Right kidney (tissue), 1 donor: ENCODE data around the gene GDA.
"Not testable (repeated sequence)": the region's sequence is repeated elsewhere in the genome, so short reads cannot be mapped to it uniquely, and the experiment has no call there.

Experiments used
- DNase-seq: peaks from one replicate; pipeline ENCODE4 v3.0.0-alpha.2; 2016

Gene GDA

DNA sequence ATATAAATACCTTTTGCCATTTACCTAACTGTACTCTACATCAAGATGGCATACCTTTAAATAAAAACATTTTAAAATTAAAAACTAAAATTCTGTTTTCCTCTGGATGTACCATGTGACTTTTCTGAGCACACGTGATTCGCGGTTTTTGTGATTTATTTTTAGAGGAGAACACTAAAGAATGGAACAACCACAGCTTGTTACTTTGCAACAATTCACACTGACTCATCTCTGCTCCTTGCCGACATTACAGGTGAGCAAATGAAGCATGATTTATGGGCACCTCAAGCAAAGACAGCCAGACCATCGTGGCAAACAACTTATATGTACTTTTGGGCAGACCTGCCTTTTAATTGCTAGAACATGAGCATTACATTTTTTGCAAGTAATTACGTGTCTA lies 61.3 kb downstream of the GDA start:
- no peak for DNase-seq

- DNase-seq: no peak
Measured at GRCh38 chr9:72211047-72211446, 61.8 kb downstream of the GDA start.

DNA sequence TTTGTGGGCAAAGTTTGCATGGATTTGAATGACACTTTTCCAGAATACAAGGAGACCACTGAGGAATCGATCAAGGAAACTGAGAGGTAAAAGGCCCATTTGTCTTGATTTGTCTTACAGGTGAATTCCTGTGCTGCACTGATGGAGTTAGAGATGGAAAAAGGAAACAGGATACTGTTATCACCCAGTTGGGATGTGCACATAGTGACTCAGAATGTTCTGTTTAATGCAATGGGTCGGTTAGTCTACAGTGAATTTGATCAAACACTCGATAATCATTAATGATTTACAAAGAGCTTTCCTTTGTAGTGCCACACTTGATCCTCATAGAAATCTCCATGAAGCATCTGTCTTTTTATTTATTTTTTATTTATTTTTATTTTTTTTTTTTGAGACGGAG lies 64.7 kb downstream of the GDA start:
- no peak for DNase-seq

DNA sequence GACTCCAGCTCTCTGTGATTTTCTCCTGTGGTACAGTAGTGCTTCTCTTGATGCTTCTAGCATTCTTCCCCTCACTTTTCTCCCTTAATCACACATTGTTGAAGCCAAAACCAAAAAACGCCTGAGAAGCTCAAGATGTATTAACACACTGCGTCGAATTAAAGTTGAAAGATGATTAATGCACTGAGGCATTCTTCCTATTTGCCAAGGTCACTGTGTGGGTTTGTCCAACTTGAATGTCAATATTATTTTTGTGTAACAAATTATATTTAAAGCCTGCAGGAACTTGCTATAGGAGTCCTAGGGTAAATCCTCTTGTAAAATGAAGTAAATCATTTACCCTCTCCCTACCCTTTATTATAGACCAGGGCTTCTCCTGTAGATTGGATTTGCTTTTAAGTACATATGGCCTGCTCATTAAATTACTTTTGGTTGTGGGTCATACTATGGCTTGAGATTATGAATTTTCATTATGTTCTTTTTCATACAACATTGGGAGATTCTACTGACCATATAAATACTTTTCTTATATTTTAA lies 68.1 kb downstream of the GDA start:
- DNase-seq: no peak

- no peak for DNase-seq
Measured at GRCh38 chr9:72220589-72220988, 71.3 kb downstream of the GDA start.

DNA sequence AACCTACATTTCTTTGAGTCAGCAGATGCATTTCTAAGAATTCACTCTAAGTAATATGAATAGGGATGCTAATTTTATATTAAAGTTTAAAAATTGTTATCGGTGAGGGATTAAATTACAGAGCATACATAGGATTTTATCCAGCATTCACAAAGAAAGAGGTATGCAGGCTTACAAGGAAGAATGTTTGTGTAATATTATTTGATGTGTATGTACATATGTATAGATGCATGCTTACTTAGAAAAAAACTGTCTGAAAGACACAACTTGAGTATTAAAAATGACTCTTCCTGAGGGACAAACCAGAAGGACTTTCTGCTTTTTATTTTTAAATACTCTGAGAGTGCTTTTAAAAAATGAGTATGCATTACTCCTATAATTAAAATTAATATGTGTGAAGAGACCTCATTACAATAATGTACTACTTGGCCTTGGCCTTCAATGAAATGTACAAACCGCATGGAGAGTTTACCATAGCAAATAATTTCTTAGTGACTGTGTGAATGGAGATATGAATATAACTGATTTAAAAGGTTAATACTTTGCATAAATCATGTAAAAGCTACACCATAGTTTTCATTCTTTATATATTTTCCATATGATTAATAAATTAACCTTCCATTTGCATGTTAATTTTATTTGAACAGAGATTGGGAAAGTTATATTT lies 77.0 kb downstream of the GDA start:
- no peak for DNase-seq

- DNase-seq: no peak
Measured at GRCh38 chr9:72228282-72228681, 79.0 kb downstream of the GDA start.

- DNase-seq: no peak
Measured at GRCh38 chr9:72232778-72233177, 83.5 kb downstream of the GDA start.

GRCh38 chr9:72247549-72247948 lies 98.3 kb downstream of the GDA start:
- no peak for DNase-seq

- no peak for DNase-seq
Measured at GRCh38 chr9:72251589-72251988, 102.3 kb downstream of the GDA start.

DNA sequence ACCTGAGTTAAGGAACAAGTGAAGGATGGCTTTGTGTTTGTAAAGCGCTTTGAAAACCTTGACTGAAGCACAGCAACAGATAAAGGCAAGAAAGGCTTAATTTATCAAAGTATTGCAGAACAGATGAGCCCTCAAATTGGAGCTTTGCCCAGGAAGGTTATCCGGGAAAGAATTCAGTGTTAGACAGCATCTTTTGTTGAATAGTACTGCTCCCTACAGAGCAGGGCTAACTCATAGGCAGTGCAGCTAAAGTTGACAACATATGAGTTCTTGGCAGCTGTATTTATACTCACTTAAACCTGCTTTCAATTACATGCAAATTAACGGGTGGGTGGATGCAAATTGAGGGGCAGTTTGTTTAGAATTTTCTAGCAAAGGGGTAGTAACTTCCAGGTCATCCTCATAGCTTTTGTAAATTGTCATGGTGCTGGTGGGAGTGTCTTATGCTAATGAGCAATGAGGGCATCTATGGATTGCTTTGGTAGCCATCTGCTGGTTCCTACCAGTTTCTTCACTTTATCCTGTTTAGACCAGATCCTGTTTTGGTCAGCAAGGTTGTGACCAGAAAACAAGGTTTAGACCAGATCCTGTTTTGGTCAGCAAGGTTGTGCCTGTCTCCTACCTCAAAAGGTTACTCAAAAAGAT lies 105.8 kb downstream of the GDA start:
- DNase-seq: no peak

DNA sequence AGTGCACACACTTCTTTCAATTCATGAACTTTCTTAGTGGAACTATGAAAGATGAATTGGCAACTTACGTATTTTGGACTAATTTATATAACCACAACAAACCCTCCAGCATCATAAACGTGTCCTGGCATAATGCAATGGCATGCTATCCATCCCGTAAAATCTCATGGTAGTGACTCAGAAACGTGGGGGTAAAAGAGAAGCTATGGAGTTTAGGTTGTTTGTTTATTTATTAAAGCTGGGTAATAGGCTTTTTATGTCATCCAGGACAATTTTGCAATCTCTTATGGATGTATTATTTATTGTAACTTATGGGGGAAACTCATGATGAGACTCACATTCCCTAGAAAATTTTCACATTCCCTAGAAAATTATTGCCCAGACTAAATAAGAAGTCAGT lies 106.3 kb downstream of the GDA start:
- no peak for DNase-seq

DNA sequence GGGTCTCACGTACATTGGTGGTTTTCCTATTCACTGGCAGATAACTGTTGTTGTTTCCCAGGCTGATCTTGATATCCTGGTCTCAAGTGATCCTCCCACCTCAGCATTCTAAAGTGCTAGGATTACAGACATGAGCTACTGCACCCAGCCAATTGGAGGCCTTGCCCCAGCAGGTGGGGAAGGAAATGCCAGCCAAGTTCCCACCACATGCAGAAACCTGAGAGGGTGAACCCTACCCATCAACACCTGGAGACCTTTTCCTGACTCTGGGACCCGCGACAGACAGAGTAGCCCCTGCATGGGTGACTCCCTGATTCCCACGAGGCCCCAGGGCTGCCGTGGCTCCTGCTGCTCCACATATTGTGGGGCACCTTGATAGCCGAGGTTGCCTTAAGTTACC lies 107.7 kb downstream of the GDA start:
- no peak for DNase-seq

GRCh38 chr9:72257814-72258213 lies 108.6 kb downstream of the GDA start:
- DNase-seq: no peak

DNA sequence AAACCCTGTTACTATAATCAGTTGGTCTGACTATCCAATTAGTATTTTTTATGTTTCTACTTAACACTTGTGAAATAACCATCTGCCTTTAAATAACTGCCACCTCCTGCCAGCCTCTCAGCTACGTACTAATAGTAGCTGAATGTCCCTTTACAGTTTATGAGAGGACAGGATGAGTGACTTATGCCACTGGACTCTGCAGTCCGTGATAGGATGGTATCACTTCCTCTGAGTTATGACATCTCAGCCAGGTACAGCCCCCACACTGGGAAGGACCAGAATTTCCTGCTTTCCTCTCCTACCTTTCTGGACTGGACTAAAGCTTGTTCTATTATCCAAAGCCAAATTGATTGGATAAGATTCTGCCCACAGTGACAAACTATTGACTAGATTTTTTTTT lies 112.8 kb downstream of the GDA start:
- no peak for DNase-seq

DNA sequence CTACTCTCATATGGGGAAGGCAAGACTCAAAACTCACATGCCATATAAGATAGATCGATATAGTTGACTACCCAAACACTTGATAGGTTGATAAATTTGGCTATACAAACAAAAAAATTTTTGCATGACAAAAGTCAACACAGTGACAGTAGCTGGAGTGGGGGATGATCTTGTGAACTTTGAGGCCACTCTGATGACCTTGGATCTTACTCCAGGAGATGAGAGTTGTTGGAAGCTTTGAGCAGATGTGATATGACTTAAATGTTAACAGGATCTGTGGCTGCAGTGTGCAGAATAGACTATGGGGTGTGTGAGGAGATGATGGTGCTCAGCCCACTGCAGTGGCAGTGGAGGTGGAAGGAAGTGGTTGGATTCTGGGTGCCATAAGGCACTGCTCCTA lies 114.3 kb downstream of the GDA start:
- no peak for DNase-seq

DNA sequence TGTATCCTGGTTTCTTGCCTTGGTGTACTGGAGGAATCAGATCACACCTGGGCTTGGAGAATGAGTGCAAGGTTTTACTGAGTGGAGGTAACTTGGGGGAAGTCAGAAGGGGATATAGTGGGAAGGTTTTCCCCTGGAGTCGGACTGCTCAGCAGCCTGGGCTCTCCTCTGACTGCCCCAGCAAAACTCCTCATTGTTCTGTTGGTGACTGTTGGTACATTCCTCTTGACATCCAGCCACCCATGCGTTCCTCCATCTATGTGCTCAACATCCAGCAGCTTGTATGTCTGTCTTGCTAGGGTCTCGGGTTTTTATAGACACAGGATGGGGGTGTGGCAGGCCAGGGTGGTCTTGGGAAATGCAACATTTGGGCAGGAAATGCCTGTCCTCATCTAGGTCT lies 119.7 kb downstream of the GDA start:
- no peak for DNase-seq

- not testable (repeated sequence) for DNase-seq
Measured at GRCh38 chr9:72270359-72270758, 121.1 kb downstream of the GDA start.

GRCh38 chr9:72271613-72272478 lies 122.6 kb downstream of the GDA start:
- no peak for DNase-seq

DNA sequence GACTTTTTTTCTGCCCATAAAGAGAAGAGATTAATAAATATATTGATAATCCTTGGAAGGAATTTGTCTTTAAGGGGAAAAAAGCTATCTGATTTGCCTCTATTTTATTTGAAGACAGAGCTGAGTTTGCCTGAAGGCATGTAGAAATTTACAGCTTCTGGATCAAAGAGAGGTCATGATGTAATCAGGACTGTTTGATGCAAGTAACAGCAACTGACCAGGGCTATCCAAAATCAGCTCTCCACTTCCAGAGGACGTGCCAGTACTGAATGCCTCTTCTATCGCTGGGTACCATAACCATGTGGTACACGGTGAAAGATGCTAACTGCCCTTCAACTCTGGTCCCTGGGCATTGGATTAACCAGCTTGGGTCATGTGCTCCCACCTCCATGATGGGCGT lies 125.2 kb downstream of the GDA start:
- no peak for DNase-seq

DNA sequence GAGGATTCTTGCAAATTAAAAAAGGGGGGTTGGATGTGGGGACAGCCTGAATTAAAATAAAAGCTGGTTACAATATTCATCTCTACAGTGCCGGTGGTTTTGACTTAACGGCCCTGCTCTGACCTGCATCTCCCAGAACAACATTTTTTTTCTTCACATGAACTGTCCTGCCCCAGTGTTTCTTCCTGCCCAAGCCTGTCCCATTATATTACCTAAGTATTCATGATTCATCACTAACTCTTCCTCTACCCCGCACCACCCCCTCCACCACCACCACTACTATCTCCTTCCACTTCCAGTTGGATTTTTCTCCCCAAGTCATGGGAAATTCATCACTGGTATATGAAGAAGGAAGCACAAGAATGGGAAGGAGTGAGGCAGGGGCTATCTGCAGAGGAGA lies 125.7 kb downstream of the GDA start:
- no peak for DNase-seq

DNA sequence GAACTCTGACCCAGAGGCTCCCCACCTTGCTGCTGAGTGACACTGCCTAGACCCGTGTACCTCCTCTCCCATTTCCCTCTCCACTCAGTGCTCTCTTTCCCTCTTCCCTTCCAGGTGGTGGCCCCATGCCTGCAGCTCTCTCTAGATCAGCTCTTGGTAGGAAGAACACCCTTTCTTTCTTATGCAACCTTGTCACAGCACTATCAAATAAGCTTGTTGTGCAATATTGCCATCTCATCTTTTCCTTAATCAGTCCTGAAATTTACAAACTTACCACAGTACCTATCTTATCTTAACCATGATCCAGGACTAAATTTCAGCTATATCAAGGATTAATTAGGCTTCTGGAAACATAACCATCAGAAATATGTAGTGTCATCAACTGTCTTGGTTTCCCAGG lies 127.2 kb downstream of the GDA start:
- DNase-seq: no peak

- DNase-seq: no peak
Measured at GRCh38 chr9:72278959-72279358, 129.7 kb downstream of the GDA start.
